Liver (tissue), 9 donors: ENCODE results near the gene HHAT. TPM values are rescaled to one million over a fixed set of nuclear protein-coding genes. Genes with fewer than 3 reads are reported as not detected.

Experiments used
- DNase-seq: peaks from one replicate; pipeline ENCODE4 v3.0.0-alpha.2; 2017; ENCODE audit warnings: low spot score
- H3K27ac ChIP-seq, 2 donors: one replicate each; pipeline ENCODE4 v1.7.0; 2013; ENCODE audit warnings: inconsistent platforms in 2 of 2, low read length in 2 of 2, control low read depth in 1 of 2, low read depth in 1 of 2, mild to moderate bottlenecking in 1 of 2
- H3K27me3 ChIP-seq, 4 donors: one replicate each; pipeline versions ENCODE4 v1.6.1 to v1.7.0; 2013; ENCODE audit warnings: low read length in 3 of 4, inconsistent platforms in 1 of 4, mild to moderate bottlenecking in 1 of 4, moderate library complexity in 1 of 4; ENCODE audit not compliant: control insufficient read depth in 4 of 4, insufficient read depth in 4 of 4
- H3K36me3 ChIP-seq, 4 donors: one replicate each; pipeline versions ENCODE4 v1.6.1 to v1.7.0; 2013; ENCODE audit warnings: low read length in 3 of 4, mild to moderate bottlenecking in 3 of 4, low read depth in 1 of 4, moderate library complexity in 1 of 4; ENCODE audit not compliant: control insufficient read depth in 4 of 4, insufficient read depth in 3 of 4
- H3K4me1 ChIP-seq, 4 donors: one replicate each; pipeline versions ENCODE4 v1.6.1 to v1.7.0; 2013; ENCODE audit warnings: low read length in 3 of 4, mild to moderate bottlenecking in 3 of 4, moderate library complexity in 1 of 4; ENCODE audit not compliant: control insufficient read depth in 4 of 4, insufficient read depth in 4 of 4
- H3K4me3 ChIP-seq, 3 donors: one replicate each; pipeline versions ENCODE4 v1.6.1 to v1.7.0; 2013; ENCODE audit warnings: low read length in 3 of 3, control low read depth in 1 of 3, low read depth in 1 of 3, mild to moderate bottlenecking in 1 of 3
- H3K9ac ChIP-seq, 2 donors: one replicate each; pipeline ENCODE4 v1.7.0; 2013; ENCODE audit warnings: low read length in 2 of 2, mild to moderate bottlenecking in 2 of 2, moderate library complexity in 2 of 2, control low read depth in 1 of 2, low read depth in 1 of 2
- H3K9me3 ChIP-seq, 4 donors: one replicate each; pipeline versions ENCODE4 v1.6.1 to v1.7.0; 2013; ENCODE audit warnings: low read length in 3 of 4; ENCODE audit not compliant: control insufficient read depth in 4 of 4
- ATF3 ChIP-seq: IDR thresholded peaks from 2 replicates; pipeline ENCODE4 v1.6.1; 2016; ENCODE audit warnings: antibody characterized with exemption
- CTCF ChIP-seq: fragments of 150-350 bp; IDR thresholded peaks from 2 replicates; pipeline ENCODE4 v1.5.1; 2017; ENCODE audit warnings: improper control_type of control experiment, low read depth, low read length; ENCODE audit not compliant: missing input control
- EGR1 ChIP-seq, 2 donors: IDR thresholded peaks; 2 replicates each; pipeline ENCODE4 v1.6.1; 2016 to 2018; ENCODE audit warnings: antibody characterized with exemption in 2 of 2, low read depth in 2 of 2
- FOXA1 ChIP-seq: IDR thresholded peaks from 2 replicates; pipeline ENCODE4 v1.6.1; 2016; ENCODE audit warnings: antibody characterized with exemption
- FOXA2 ChIP-seq: IDR thresholded peaks from 2 replicates; pipeline ENCODE4 v1.6.1; 2016; ENCODE audit warnings: antibody characterized with exemption
- GABPA ChIP-seq, 2 donors: IDR thresholded peaks in 1 of 2; conservative IDR thresholded peaks in 1 of 2; 2 replicates each; pipeline ENCODE4 v1.6.1; 2016; ENCODE audit warnings: antibody characterized with exemption in 2 of 2, mild to moderate bottlenecking in 1 of 2, moderate library complexity in 1 of 2
- HNF4A ChIP-seq, 2 donors: conservative IDR thresholded peaks; 2 replicates each; pipeline ENCODE4 v1.6.1; 2016; ENCODE audit warnings: antibody characterized with exemption in 2 of 2, mild to moderate bottlenecking in 2 of 2
- HNF4G ChIP-seq: IDR thresholded peaks from 2 replicates; pipeline ENCODE4 v1.6.1; 2016; ENCODE audit warnings: antibody characterized with exemption
- JUND ChIP-seq, 2 donors: IDR thresholded peaks; 2 replicates each; pipeline ENCODE4 v1.6.1; 2016; ENCODE audit warnings: antibody characterized with exemption in 2 of 2
- MAX ChIP-seq: IDR thresholded peaks from 2 replicates; pipeline ENCODE4 v1.6.1; 2016; ENCODE audit warnings: antibody characterized with exemption
- NR2F2 ChIP-seq: IDR thresholded peaks from 2 replicates; pipeline ENCODE4 v1.6.1; 2016; ENCODE audit warnings: antibody characterized with exemption
- RAD21 ChIP-seq, 2 donors: IDR thresholded peaks; 2 replicates each; pipeline ENCODE4 v1.6.1; 2016; ENCODE audit warnings: antibody characterized with exemption in 2 of 2, mild to moderate bottlenecking in 2 of 2
- REST ChIP-seq: IDR thresholded peaks from 2 replicates; pipeline ENCODE4 v1.6.1; 2016; ENCODE audit warnings: antibody characterized with exemption, mild to moderate bottlenecking
- SP1 ChIP-seq: IDR thresholded peaks from 2 replicates; pipeline ENCODE4 v1.6.1; 2018; ENCODE audit warnings: antibody characterized with exemption, mild to moderate bottlenecking
- TAF1 ChIP-seq: conservative IDR thresholded peaks from 2 replicates; pipeline ENCODE4 v1.6.1; 2016; ENCODE audit warnings: antibody characterized with exemption, mild to moderate bottlenecking
- YY1 ChIP-seq: IDR thresholded peaks from 2 replicates; pipeline ENCODE4 v1.6.1; 2016; ENCODE audit warnings: antibody characterized with exemption, mild to moderate bottlenecking
- ZBTB33 ChIP-seq: IDR thresholded peaks from 2 replicates; pipeline ENCODE4 v1.6.1; 2016; ENCODE audit warnings: antibody characterized with exemption
- WGBS: extraction: QIAGEN DNeasy Blood & Tissue Kit; methylation state at CpG from one replicate; pipeline ENCODE4 v1.1.7; 2013; 5-methylcytosine and 5-hydroxymethylcytosine counted together
- polyA plus RNA-seq, 2 donors: library from polyadenylated mRNA; stranded (reverse) in 1 of 2; unstranded in 1 of 2; fragments of 200-250 nt in 1 of 2; fragments of >200 nt in 1 of 2; fragmentation: Nextera tagmentation in 1 of 2; extraction: Ambion mirVana in 1 of 2; gene quantifications; one replicate each; pipeline versions ENCODE4 v1.2.1 to v1.2.3, GENCODE V29; 2013 to 2015
- total RNA-seq, 2 donors: library from RNA; depleted of rRNA; stranded (reverse); fragments of >200 nt; gene quantifications; one replicate each; pipeline ENCODE4 v1.2.3, GENCODE V29; 2014
- donor health status: healthy.
- donor health status: healthy.
- donor health status: healthy.
- donor health status: healthy.
- donor health status: healthy.

HHAT gene
- total and polyA plus RNA-seq, 4 donors, result 1.3 to 2.2 (median 1.6) TPM

GRCh38 chr1:210541680-210542358, 213.1 kb downstream of the HHAT start:
- no peaks in the 10 kb centered on the region for H3K36me3 ChIP-seq
- no peak overlapping the region for H3K4me3 ChIP-seq
- 77% methylated on average over 6 of the region's 6 CpGs for WGBS
- H3K27ac ChIP-seq, result no peak overlapping the region
- H3K9me3 ChIP-seq, result no peaks in the 10 kb centered on the region
- no peaks in the 10 kb centered on the region for H3K27me3 ChIP-seq
- H3K9ac ChIP-seq, result no peak overlapping the region
- no peaks in the 10 kb centered on the region for H3K4me1 ChIP-seq
- TF ChIP-seq REST (no peak), ATF3 (no peak), SP1 (no peak), MAX (no peak), CTCF (no peak), GABPA (IDR thresholded peaks at IDR 0.05 in 1 of 2, conservative IDR thresholded peaks at IDR 0.05 in 1 of 2) (no peak), FOXA2 (no peak), HNF4G (no peak)
- no peak for DNase-seq

- 87% methylated on average over 5 of the region's 5 CpGs for WGBS
- TF ChIP-seq EGR1 (IDR thresholded peaks at IDR 0.05; ENCODE audit: low read depth in 2 of 2) (no peak), FOXA2 (no peak), GABPA (IDR thresholded peaks at IDR 0.05 in 1 of 2, conservative IDR thresholded peaks at IDR 0.05 in 1 of 2) (no peak), TAF1 (no peak), ZBTB33 (no peak), FOXA1 (no peak), RAD21 (IDR thresholded peaks at IDR 0.05) (no peak), NR2F2 (no peak), JUND (IDR thresholded peaks at IDR 0.05) (no peak), REST (no peak), SP1 (no peak), HNF4G (no peak), HNF4A (conservative IDR thresholded peaks at IDR 0.05) (no peak), CTCF (no peak), YY1 (no peak), MAX (no peak)
- Histone ChIP-seq H3K9me3 (no peaks in the 10 kb centered on the region), H3K9ac (no peak overlapping the region), H3K4me3 (no peak overlapping the region), H3K27ac (no peak overlapping the region), H3K36me3 (no peaks in the 10 kb centered on the region), H3K4me1 (no peaks in the 10 kb centered on the region), H3K27me3 (no peaks in the 10 kb centered on the region)
- DNase-seq, result no peak
These were observed 223.2 kb downstream of the HHAT start for GRCh38 chr1:210551899-210552298.
